IMR-90 (cell line): ENCODE data around the gene OR10A3. TPM values are rescaled to one million over a fixed set of nuclear protein-coding genes. Genes with fewer than 3 reads are reported as not detected.

Source experiments
- ATAC-seq: fragments of 200-7000 bp; cut with Tn5 transposase; 2 replicates; pipeline ENCODE4 v1.9.1; 2020; ENCODE audit warnings: low read depth, mild to moderate bottlenecking, moderate library complexity
- BruUV-seq: library from RNA; stranded (reverse); fragments of 400-500 nt; replicated peaks from 2 replicates; lab custom pipeline; 2021; lab: Mats Ljungman, UMichigan
- CTCF ChIA-PET: fragments of 300-600 bp; formaldehyde crosslinking; extraction: SDS; loops from one replicate; lab custom pipeline; 2021; ENCODE audit warnings: antibody characterized with exemption; lab: Yijun Ruan, JAX
- POLR2A ChIA-PET: fragments of 300-600 bp; sonication (Branson Sonifier 250); formaldehyde crosslinking; loops from one replicate; lab custom pipeline; 2022; ENCODE audit warnings: antibody characterized with exemption; ENCODE audit not compliant: unreplicated experiment; lab: Charles Lee
- DNase-seq: peaks from one replicate; pipeline ENCODE4 v3.0.0; 2013
- H2AFZ ChIP-seq: replicated peaks from 2 replicates; pipeline ENCODE3; 2013; ENCODE audit warnings: low read length, mild to moderate bottlenecking; ENCODE audit not compliant: poor library complexity
- H2AK5ac ChIP-seq: 2 replicates; pipeline ENCODE4 v1.6.1; 2013; ENCODE audit warnings: low read depth, low read length, inconsistent platforms
- H2AK9ac ChIP-seq: replicated peaks from 2 replicates; pipeline ENCODE3; 2013; ENCODE audit warnings: mild to moderate bottlenecking, low read depth, low read length, moderate library complexity; ENCODE audit not compliant: poor library complexity
- H2BK120ac ChIP-seq: 2 replicates; pipeline ENCODE4 v1.6.1; 2013; ENCODE audit warnings: low read depth, low read length, inconsistent platforms
- H2BK15ac ChIP-seq: 3 replicates; pipeline ENCODE4 v1.6.1; 2013; ENCODE audit warnings: low read depth, low read length, inconsistent platforms
- H2BK20ac ChIP-seq: 2 replicates; pipeline ENCODE4 v1.6.1; 2013; ENCODE audit warnings: low read depth, mild to moderate bottlenecking, inconsistent platforms, low read length, moderate library complexity
- H2BK5ac ChIP-seq: 2 replicates; pipeline ENCODE4 v1.6.1; 2013; ENCODE audit warnings: mild to moderate bottlenecking, low read depth, low read length, inconsistent platforms; ENCODE audit not compliant: poor library complexity, severe bottlenecking
- H3K14ac ChIP-seq: replicated peaks from 2 replicates; pipeline ENCODE4 v1.6.1; 2013; ENCODE audit warnings: low read depth, low read length, inconsistent platforms
- H3K18ac ChIP-seq: 2 replicates; pipeline ENCODE4 v1.6.1; 2013; ENCODE audit warnings: low read depth, low read length, control low read depth
- H3K23ac ChIP-seq: 2 replicates; pipeline ENCODE4 v1.6.1; 2013; ENCODE audit warnings: low read depth, low read length, inconsistent platforms
- H3K27ac ChIP-seq: 2 replicates; pipeline ENCODE4 v1.5.1; 2013; ENCODE audit warnings: mild to moderate bottlenecking, control low read depth, low read length; ENCODE audit not compliant: insufficient read depth
- H3K27me3 ChIP-seq: 2 replicates; pipeline ENCODE4 v1.6.1; 2013; ENCODE audit warnings: low read length; ENCODE audit not compliant: control insufficient read depth, insufficient read depth
- H3K36me3 ChIP-seq: 2 replicates; pipeline ENCODE4 v1.6.1; 2013; ENCODE audit warnings: low read length, mixed read lengths; ENCODE audit not compliant: control insufficient read depth, insufficient read depth
- H3K4ac ChIP-seq: 2 replicates; pipeline ENCODE4 v1.6.1; 2013; ENCODE audit warnings: low read depth, low read length, inconsistent platforms
- H3K4me1 ChIP-seq: 2 replicates; pipeline ENCODE4 v1.6.1; 2013; ENCODE audit warnings: low read length, mixed read lengths; ENCODE audit not compliant: control insufficient read depth, insufficient read depth
- H3K4me2 ChIP-seq: 2 replicates; pipeline ENCODE4 v1.6.1; 2013; ENCODE audit warnings: low read depth, mild to moderate bottlenecking, control low read depth, low read length, moderate library complexity
- H3K4me3 ChIP-seq: 2 replicates; pipeline ENCODE4 v1.5.1; 2013; ENCODE audit warnings: low read depth, mild to moderate bottlenecking, control low read depth, low read length, moderate library complexity; ENCODE audit not compliant: insufficient read depth
- H3K56ac ChIP-seq: 2 replicates; pipeline ENCODE4 v1.6.1; 2013; ENCODE audit warnings: low read length, inconsistent platforms; ENCODE audit not compliant: insufficient read depth; ENCODE audit errors: extremely low read depth
- H3K79me1 ChIP-seq, 2 experiments: 2 replicates each; pipeline ENCODE4 v1.6.1; 2013; ENCODE audit warnings: low read length in 2 of 2, inconsistent platforms in 1 of 2, low read depth in 1 of 2
- H3K9ac ChIP-seq: 2 replicates; pipeline ENCODE4 v1.6.1; 2013; ENCODE audit warnings: low read depth, low read length, control low read depth
- H3K9me1 ChIP-seq: 2 replicates; pipeline ENCODE4 v1.6.1; 2013; ENCODE audit warnings: low read length, inconsistent platforms; ENCODE audit not compliant: insufficient read depth
- H3K9me3 ChIP-seq: 2 replicates; pipeline ENCODE4 v1.6.1; 2013; ENCODE audit warnings: low read length; ENCODE audit not compliant: control insufficient read depth, insufficient read depth
- H4K20me1 ChIP-seq: 2 replicates; pipeline ENCODE4 v1.6.1; 2013; ENCODE audit warnings: low read length, inconsistent platforms; ENCODE audit not compliant: insufficient read depth
- H4K5ac ChIP-seq: 2 replicates; pipeline ENCODE4 v1.6.1; 2013; ENCODE audit warnings: mild to moderate bottlenecking, low read depth, low read length, control low read depth
- H4K8ac ChIP-seq, 2 experiments: 2 replicates each; pipeline ENCODE4 v1.6.1; 2013; ENCODE audit warnings: low read depth in 2 of 2, low read length in 2 of 2, control low read depth in 1 of 2, inconsistent platforms in 1 of 2
- H4K91ac ChIP-seq: 2 replicates; pipeline ENCODE4 v1.6.1; 2013; ENCODE audit warnings: low read depth, low read length, inconsistent platforms; ENCODE audit not compliant: insufficient read depth
- CEBPB ChIP-seq: IDR thresholded peaks from 2 replicates; pipeline ENCODE4 v1.6.1; 2012; ENCODE audit warnings: low read depth, low read length, improper control_type of control experiment
- ELK1 ChIP-seq: fragments of 150-350 bp; IDR thresholded peaks from 2 replicates; pipeline ENCODE4 v1.6.1; 2016; ENCODE audit warnings: low read depth, mild to moderate bottlenecking, low read length, moderate library complexity, borderline replicate concordance
- USF2 ChIP-seq: fragments of 150-350 bp; IDR thresholded peaks from 2 replicates; pipeline ENCODE4 v1.6.1; 2017; ENCODE audit warnings: mild to moderate bottlenecking, antibody characterized with exemption, low read length, low read depth
- WGBS, 2 experiments: methylation state at CpG; one replicate each; pipeline versions ENCODE4 v1.1.5 to v1.1.7; 2013; ENCODE audit warnings: missing lambda C conversion rate in 2 of 2; ENCODE audit not compliant: insufficient read length in 1 of 2; ENCODE audit errors: extremely low coverage in 2 of 2; 5-methylcytosine and 5-hydroxymethylcytosine counted together
- dilution Hi-C: fragments of 300-500 bp; cut with HindIII; formaldehyde crosslinking; loops from one replicate; pipeline ENCODE4 v1.14.3; 2018; ENCODE audit warnings: low sequenced_read_pairs; ENCODE audit not compliant: unreplicated experiment
- in situ Hi-C: fragments of 300-500 bp; cut with MboI; formaldehyde crosslinking; loops from 3 replicates; pipeline ENCODE4 v1.14.3; 2019; ENCODE audit warnings: low sequenced_read_pairs, inconsistent platforms, mixed read lengths
- intact Hi-C: fragments of 100-400 bp; cut with micrococcal nuclease; formaldehyde crosslinking; loops from 2 replicates; pipeline ENCODE4 v1.10.0; 2022
- polyA plus RNA-seq, 3 experiments: library from polyadenylated mRNA; depleted of rRNA; stranded (reverse); fragments of >200 nt; gene quantifications; 2 replicates each; pipeline ENCODE4 v1.2.3, GENCODE V29; 2012; ENCODE audit warnings: low replicate concordance in 1 of 3
- total RNA-seq: library from RNA; depleted of rRNA; stranded (reverse); fragments of >200 nt; gene quantifications from 2 replicates; pipeline ENCODE4 v1.2.3, GENCODE V29; 2012

The OR10A3 gene
- total and polyA plus RNA-seq, 2 of the 4 experiments (the other 2 are of a cell fraction): 0.03 TPM; not detected in 1

- no peak overlapping the region for H2AFZ ChIP-seq
- no peak overlapping the region for H2AK9ac ChIP-seq
- H3K9me3 ChIP-seq: peaks cover 4% of the 10 kb centered on the region
- CTCF ChIA-PET: interaction anchor here (1.4 kb wide), 1 partner anchor 12 kb away, joined by 3 read pairs; no protein-coding TSS in a partner anchor
- no peaks in the 10 kb centered on the region for H4K20me1 ChIP-seq
- H3K79me1 ChIP-seq: no peaks in the 10 kb centered on the region
- in situ Hi-C loops (no loop called here), dilution Hi-C loops (no loop called here), intact Hi-C loops (no loop called here)
- no peak overlapping the region for H3K9ac ChIP-seq
- no peak for TF ChIP-seq USF2
- TF ChIP-seq ELK1: no peak
- peak; percentile 65 for TF ChIP-seq CEBPB
- no peak for DNase-seq
- no peak overlapping the region for H3K4me2 ChIP-seq
- H2BK15ac ChIP-seq: no peak overlapping the region
- no peak overlapping the region for H2BK20ac ChIP-seq
- no peak overlapping the region for H3K18ac ChIP-seq
- no peak overlapping the region for H3K27ac ChIP-seq
- H2BK120ac ChIP-seq: no peak overlapping the region
- H3K4me3 ChIP-seq: no peak overlapping the region
- H3K23ac ChIP-seq: no peak overlapping the region
- peaks cover 3% of the 10 kb centered on the region; the same call in 1 of the 2 replicates for H3K27me3 ChIP-seq
- no peak overlapping the region for H3K14ac ChIP-seq
- no peak overlapping the region for H4K91ac ChIP-seq
- H3K4ac ChIP-seq: no peak overlapping the region
- H4K5ac ChIP-seq: no peak overlapping the region
- WGBS, 2 experiments: no CpG with 5 or more reads among the region's 1 CpG
- no peak overlapping the region for H2AK5ac ChIP-seq
- no TSS peak for BruUV-seq
- no peaks in the 10 kb centered on the region for H3K4me1 ChIP-seq
- POLR2A ChIA-PET: no interaction called here
- no peaks in the 10 kb centered on the region for H3K36me3 ChIP-seq
- H2BK5ac ChIP-seq: no peak overlapping the region
- no peak overlapping the region for H3K56ac ChIP-seq
- ATAC-seq: no peak
- no peak overlapping the region for H4K8ac ChIP-seq
- H3K9me1 ChIP-seq: no peaks in the 10 kb centered on the region
Measured at GRCh38 chr11:7949934-7950333, 8.4 kb upstream of the OR10A3 start.
